GM21528 (cell line): ENCODE results near the gene SPTB.

Experiments
- ATAC-seq: cut with Tn5 transposase; IDR thresholded peaks from one replicate; pipeline ENCODE4 v1.9.1; 2021; ENCODE audit warnings: mild to moderate bottlenecking, moderate library complexity; ENCODE audit not compliant: unreplicated experiment, low FRiP score

The SPTB gene

GRCh38 chr14:64855721-64856528 lies 23.8 kb downstream of the SPTB start:
- no peak for ATAC-seq

DNA sequence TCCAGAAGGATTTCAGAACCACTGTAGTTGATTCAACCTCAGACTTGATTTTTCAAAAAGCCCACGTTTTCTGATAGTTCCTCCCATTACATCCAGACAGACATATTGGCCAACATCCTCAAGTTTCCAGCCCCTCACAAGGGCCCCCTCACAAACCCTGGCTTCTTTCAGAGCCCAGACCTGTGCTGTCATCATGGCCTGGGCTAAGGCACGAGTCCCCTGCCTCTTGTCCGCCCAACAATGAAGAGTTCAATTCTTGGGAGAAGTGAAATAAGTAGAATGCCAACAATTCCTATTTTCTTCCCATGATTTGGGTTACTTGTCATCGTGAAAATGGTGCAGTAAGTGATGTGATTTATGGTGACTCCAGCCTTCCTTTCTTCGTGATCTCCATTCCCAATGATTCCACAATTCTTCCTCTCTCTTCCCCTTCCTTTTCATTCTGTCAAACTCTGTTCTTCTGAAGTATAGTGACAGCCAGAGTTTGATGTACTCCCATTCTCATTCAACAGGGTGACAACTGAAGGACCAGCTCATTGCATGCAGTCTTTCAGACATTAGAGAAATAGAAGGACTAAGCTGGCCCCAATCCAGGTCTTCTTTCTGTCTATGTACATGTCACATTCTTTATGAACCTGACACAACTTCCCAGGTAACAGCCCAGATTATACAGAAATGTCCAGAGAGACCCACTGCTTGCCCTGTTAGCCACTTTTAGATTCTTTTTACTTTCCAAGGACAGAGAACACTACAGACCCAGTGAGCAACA lies 29.2 kb downstream of the SPTB start:
- ATAC-seq = no peak

DNA sequence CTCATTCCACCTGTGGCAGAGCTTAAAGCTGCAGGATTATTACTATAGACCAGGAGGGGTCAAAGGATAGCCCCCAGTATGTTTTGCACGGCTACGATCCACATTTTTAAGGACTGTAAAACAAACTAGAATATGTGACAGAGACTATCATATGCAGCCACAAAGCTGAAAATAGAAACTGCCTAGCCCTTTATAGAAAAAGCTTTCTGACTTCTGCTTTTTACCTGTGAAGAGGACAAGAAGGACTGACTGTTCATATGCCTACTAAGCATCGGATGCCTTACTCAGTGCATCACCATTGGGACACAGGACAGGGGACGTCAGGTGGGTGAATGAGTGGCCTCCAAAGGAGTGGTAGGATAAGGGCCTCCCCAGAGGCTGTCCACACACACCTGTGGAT lies 29.8 kb downstream of the SPTB start:
- no peak for ATAC-seq

DNA sequence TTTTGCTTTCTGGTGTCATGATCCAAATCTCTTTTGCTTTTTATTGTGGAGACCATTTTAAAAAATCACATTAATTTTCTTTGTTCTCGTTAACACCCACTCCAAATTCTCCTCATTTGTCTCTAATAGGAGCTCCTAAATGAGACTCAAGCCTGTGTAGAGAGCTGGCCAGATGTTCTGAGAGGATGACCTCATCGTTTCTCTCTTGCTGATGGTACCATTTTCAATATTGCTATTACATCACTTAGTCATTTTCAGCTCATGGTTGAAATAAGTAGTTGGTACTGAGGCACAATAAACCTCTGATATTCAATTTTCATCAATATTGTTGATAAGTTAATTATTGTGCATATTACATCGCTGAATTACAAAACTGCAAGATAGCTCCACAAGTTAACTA lies 31.5 kb downstream of the SPTB start:
- no peak for ATAC-seq

- ATAC-seq = no peak
These were observed 33.4 kb downstream of the SPTB start for GRCh38 chr14:64846319-64846718.

- no peak for ATAC-seq
These were observed 33.8 kb downstream of the SPTB start for GRCh38 chr14:64845878-64846277.

DNA sequence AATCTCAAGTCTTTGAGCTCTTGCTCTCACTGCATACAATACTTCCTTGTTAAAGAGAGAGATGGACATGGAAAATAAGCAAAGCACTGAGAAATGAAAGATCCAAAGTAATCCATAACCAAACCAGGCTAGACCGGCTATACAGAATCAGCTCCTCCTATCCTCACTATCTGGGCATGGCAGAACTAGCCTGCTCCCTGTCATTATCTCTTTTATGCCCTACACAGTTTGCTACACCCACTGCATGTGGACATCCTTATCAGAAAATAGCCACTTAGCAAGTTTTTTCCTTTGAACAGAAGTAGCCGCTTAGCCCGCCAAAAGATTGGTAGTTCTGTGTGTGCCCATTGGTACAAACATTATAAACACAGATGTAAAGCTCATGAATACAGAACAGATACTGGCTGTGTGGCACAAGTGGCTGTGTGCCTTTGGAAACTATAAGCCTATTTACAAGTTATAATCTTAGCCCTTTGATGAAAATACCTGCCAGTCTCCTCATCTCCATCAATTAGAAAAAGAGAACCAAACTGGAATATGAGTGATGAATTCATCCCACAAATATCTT lies 34.7 kb downstream of the SPTB start:
- ATAC-seq = no peak

GRCh38 chr14:64844272-64844671 lies 35.4 kb downstream of the SPTB start:
- ATAC-seq = peak; percentile 61

GRCh38 chr14:64843548-64843947 lies 36.2 kb downstream of the SPTB start:
- no peak for ATAC-seq

DNA sequence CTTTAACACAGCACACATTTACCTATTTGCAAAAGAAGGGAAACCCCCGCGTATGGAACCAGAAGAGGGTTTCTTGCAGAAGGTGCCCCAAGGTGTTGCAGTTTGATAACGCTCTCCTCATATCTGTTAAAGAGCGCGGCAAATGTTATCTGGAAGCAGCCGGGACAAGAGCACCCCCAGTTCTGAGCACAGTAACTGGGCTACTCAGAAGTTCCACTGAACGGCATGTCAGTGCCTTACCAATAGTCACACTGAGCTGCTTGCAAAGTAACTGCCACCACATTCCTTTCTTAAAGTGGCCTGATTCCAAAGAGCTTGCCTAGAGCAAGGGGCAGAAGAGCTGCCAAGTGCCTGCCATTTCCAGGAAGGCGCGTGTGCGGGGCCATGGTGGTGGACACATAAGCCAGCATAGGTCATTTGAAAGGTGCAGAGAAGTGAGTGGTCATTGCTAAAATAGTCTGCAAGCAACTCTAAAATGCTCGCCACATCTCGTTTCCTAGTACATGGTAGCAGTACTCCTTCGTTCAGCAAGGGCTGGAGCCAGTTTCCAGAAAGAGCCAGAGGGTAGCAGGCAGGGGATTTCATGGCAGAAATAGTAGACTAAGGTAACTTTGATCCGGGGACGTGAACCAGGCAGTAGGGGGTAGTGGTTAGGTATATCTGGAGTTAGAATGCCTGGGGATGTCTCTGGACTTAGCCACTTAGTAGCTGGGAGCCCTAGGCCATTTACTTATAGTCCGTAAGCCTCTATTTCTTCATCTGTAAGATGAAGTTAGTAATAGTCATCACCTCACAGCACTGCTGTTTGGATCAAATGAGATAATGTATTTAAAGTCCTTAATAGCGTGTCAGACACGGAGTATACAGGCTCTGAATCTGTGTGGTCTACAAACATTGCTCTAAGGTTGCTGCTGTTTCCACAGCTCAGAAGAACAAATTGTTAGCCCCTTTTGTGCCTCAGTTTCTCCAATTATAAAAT lies 37.6 kb downstream of the SPTB start:
- ATAC-seq = no peak

DNA sequence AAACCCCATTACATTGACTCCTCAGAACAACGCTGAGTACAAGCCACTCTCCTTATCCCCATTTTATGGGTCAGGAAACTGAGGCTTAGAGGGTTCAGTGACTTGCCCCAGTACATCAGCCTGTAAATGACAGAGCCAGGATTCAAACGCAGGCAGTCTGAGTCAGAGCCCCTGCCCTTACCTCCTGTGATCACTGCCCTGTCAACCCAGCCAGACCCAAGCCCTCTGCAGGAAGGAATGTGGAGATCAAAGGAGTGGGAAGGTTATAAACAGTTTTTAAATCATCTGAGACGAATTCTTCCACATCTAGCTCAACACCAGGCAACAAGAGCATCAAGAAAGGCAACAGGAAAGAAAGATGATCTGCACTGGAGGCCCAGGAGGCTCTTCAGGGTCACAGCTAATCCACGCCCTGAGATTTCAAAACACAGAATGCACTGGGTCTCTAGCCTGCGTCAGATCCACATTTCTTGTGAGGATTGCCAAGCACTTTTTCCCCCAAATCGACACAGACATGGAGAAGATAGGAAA lies 38.5 kb downstream of the SPTB start:
- no peak for ATAC-seq

DNA sequence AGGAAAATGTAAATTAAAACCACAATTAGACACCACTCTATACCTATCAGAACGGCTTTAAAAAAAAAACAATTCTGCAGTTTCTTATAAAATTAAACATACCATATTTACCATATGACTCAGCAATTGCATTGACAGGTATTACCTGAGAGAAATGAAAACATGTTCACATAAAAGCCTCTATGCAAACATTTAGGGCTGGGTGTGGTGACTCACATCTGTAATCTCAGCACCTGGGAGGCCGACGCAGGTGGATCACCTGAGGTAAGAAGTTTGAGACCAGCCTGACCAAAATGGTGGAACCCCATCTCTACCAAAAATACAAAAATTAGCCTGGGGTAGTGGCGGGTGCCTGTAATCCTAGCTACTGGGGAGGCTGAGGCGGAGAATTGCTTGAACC lies 41.1 kb downstream of the SPTB start:
- no peak for ATAC-seq

DNA sequence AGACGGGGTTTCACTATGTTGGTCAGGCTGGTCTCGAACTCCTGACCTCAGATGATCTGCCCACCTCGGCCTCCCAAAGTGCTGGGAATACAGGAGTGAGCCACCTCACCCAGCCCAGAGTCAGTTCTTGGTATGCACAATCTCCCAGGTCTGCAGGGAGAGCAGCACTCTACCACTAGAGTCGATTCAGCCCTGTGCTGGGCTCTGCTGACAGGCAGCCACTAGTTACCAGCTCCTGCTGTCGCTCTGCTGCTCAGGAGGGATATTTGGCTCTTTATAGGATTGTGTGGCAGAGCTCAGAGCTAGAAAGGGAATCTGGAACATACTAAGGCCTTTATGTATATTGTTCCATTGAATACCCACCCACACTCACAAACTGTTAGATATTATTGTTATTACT lies 44.3 kb downstream of the SPTB start:
- no peak for ATAC-seq

DNA sequence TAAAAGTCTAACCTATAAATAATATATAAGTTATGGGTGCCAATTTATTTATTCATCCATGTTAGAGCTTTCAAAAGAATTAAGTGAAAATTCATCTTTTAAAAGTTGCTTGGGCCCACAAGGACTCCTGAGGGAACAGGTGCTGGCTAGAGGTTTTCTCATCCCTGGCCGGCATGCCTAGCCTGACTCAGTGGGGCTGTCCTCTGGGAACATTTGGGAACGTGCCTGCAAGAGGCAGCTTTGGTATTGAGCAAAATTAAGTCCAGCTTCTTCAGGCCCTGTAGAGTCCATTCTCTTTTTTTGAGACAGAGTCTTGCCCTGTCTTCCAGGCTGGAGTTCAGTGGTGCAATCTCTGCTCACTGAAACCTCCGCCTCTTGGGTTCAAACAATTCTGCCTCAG lies 44.7 kb downstream of the SPTB start:
- ATAC-seq = no peak

DNA sequence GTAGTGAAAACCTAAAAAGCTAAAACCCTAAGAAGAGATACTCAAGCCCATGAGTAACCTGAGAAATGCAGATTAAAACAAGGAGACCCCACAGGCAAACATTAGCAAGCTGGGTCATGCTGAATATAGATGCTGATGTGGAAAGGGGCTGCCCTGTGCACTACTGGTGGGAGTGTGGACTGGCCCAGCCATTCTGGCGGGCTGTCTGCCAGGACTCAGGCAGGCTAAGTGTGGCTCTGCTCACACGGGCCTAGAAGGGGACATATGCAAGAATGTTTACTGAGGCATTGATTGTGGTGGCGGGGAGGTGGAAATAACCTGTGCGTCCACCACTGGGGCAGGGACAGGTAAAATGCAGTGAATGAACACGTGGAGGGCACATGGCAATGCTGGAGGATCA lies 48.3 kb downstream of the SPTB start:
- ATAC-seq = no peak

GRCh38 chr14:64830961-64831360 lies 48.7 kb downstream of the SPTB start:
- ATAC-seq = no peak

DNA sequence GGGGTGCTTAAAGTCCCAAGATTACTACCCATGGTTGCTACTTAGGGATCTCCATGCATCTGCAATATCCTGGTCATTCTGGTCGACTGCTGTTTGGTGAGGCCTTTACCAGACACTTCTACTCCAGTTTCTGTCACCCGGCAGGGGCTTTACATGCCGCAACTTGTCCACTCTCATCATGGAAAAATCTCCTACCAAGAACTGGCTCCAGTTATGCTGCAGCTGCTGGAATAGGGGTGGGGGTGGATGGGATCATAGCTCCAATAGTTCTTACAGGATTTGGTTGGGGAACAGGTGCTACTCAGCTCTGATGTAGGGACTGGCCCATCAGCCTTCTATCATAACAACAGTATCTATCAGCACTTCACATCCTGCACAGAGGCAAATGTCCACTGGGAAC lies 51.6 kb downstream of the SPTB start:
- no peak for ATAC-seq

- no peak for ATAC-seq
These were observed 52.9 kb downstream of the SPTB start for GRCh38 chr14:64826845-64827244.

GRCh38 chr14:64826333-64826732 lies 53.4 kb downstream of the SPTB start:
- ATAC-seq = no peak

GRCh38 chr14:64825509-64825908 lies 54.2 kb downstream of the SPTB start:
- ATAC-seq = no peak
